HG02571 (cell line): ENCODE data around the gene ABLIM1.

Experiments
- ATAC-seq: cut with Tn5 transposase; IDR thresholded peaks from one replicate; pipeline ENCODE4 v1.9.1; 2021; ENCODE audit warnings: mild to moderate bottlenecking, moderate library complexity; ENCODE audit not compliant: unreplicated experiment

Gene ABLIM1

DNA sequence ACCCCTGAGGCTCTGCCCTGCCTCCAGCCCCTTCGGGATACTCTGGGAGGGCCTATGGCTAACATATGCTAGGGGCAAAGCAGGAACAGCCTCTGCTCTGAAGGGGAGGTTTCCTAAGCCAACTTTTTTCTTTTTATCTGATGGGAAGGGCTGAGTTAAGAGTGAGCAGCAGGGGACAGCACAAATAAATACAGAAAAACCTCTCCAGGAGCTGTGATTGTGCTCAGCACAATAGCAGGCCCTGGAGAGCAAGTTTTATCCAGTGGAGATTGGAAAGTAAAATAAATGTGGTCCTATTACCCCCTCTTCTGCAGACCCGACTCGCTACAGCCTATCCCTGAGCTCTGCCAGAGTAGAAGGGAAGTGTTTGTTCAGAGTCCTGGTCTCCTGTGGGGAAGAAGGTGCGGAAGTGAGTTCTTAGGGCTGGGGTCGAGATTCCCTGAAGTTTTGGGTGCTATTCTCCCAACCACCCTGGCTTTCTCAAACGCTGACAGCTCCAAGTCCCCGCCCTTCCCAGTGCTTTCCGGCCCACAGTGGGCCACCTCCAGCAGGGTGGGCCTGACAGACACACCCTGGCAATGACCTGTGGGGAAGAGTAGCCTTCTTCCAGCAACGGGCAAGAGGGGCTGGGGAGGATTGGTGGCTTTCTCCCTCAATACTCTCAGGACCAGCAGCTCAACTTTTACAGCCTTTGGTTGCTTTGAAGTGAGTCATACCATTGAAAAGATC, 230.8 kb downstream of the ABLIM1 start:
- ATAC-seq = no peak

DNA sequence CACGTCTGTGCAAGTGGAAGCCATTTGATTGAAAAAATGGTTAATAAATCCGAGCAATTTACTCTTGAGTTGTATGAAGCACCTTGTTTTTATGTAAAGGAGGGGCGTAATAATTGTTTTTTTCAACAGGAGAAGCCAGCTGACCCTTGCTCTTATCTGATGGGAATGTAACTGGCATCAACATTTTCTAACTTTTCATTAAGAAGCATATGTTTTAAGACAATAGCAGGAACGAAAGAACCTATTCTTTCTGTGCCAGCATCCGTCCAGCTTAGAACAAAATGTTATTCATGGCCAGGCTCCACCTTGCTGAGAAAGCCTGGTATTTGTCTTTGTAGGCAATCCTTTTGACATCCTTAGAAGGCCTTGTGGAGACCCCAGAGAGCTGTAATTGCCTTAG, 231.6 kb downstream of the ABLIM1 start:
- no peak for ATAC-seq

DNA sequence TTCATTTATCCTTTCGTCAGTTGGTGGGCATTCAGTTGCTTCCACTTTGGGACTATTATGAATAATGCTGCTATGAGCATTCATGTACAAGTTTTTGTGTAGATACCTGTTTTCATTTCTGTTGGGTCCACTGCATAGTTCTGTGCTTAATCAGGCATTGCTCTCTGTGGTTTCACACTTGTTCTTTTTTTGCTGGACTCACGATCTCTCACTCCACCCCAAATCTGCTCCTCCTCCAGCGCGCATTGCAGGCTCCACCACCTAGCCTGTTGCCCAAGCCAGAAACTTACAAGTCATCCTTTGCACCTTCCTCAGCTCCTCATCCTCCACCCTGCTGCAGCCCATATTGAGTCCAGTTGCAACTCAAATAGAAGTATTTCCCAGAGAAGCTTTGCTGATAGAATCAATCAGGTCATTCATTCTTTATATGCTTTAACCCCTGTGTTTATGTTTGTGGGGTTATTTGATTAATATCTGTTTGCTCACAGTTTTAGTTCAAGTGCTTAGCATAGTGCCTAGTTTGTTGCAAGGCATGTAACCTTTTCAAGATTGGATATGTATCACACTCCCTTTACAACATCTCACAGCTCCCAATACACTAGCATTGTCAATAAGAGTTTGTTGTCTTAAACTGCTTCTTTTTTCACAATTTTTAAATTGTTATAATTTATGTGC, 237.1 kb downstream of the ABLIM1 start:
- ATAC-seq = no peak

DNA sequence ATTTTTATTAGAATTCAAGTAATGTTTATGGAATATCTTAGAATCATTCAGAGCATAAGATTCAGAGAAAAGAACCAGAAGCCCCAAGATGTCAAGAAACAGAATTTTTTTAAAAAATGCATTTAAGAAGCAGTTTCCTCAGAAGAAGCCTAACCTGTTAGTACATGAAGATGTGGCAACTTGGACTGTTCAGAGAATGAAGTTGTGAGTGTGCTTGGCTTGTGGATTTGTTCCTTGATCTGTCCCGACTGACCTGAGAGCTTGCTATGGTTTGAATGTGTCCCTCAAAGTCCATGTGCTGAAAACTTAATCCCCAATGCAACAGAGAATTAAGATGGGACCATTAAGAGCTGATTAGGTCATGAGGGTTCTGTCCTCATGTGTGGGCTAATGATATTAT, 240.0 kb downstream of the ABLIM1 start:
- ATAC-seq = no peak

DNA sequence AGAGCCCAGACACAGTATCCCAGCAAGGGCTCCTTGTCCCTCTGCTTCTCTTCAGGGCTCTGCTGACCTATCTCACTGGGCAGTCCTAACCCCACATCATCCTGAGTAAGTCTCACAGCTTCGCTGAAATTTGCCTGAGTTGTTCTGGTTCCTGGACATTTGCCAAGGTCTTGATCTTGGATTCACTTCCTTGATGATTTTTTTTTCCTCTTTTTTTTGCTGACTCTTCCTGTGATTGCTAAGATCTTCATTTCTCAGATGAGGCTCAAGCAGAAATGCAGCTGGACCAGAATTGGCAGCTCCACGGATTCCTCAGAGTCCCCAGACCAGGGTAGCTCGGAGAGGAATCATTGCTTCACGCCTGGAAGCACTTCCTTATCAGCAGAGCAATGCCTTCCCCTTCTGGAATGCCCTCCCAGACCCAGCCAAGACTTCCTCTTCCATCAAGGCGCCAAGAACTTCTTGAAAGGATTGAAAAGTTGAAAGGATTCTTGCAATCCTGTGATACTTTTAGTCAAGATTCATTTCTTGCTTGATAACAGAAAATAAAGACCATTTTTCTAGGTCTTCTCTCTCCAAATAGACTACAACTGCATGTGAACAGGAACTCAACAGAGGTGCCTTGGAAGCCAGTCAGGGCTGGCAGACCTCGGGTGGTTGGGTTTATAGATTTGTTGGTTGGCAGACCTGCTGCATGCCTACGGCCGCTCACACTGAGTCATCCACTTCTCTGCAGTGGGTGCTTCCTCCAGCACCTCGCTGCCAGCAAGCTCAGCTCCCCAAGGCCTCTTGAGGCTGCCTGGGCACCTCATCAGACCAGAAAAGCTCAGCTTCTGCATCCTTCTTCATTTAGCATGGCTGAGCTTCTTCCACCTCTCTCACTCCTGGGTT, 244.9 kb downstream of the ABLIM1 start:
- ATAC-seq = no peak

DNA sequence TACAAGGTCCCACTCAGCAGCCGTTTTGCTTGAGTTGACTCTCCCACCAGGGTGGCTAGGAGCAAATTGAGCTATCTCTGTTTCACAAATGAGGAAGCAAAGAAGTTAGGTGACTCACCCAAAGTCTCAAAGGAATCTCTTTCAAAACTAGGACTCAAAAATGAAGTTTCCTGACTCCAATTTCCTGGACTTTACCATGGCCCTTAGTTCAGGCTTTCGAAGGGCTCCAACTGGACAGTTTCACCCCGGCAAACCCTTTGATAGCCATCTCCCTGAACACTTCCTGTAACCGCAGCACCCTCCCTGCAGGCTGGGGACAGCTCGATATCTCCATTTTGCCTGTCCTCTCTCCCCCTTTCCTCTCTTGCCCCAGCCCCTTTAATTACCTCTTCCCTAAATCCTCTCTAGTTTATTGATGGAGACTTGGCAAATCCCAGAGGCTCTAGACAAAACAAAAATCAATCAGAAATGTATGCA, 249.1 kb downstream of the ABLIM1 start:
- ATAC-seq = no peak

DNA sequence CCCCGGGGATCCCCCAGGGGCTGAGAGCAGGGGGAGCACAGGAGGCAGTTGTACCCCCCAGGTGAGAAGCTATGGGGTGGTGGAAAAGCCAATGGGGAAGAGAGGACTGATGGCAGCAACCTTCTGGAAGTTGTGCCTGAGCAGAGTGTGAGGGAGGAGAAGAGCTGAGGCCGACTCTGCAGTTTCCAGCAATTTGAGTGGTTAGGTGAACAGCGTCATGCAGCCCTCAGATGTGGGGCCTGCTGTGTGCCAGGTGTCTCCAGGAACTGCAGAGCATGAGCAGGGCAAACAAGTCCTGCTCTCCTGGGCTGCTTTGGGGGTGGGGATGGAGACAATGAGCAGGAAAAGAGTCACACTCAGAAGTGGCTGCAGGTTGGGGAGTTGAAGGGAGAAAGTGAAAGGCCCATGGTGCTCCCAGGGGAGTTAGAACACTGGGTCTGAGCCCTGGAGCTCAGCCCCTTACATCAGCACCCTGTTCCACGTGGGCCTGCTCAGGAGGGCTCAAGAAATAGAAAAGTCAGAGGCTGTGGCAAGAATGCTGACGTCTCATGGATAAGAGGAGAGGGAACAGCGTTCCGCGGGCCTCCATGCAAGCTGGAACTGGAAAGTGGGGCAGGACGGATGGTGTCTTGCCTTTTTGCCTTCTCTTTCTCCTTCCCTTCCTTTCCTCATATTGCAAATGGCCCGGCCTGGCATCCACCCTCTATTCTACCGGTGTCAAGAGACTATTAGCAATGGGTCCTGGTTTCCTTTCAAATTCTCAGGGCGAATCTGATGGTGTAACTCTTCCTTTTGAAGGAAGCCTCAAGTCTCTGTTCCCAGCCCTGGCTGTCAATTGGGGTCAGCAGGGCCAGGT, 249.7 kb downstream of the ABLIM1 start:
- ATAC-seq = no peak

DNA sequence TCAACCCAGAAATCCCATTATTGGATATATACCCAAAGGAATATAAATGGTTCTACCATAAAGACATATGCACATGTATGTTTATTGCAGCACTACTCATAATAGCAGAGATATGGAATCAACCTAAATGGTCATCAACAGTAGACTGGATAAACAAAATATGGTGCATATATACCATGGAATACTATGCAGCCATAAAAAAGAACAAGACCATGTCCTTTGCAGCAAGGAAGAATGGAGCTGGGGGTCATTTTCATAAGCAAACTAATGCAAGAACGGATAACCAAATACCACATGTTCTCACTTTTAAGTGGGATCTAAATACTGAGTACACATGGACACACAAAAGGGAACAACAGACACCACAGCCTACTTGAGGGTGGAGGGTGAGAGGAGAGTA, 251.6 kb downstream of the ABLIM1 start:
- no peak for ATAC-seq

DNA sequence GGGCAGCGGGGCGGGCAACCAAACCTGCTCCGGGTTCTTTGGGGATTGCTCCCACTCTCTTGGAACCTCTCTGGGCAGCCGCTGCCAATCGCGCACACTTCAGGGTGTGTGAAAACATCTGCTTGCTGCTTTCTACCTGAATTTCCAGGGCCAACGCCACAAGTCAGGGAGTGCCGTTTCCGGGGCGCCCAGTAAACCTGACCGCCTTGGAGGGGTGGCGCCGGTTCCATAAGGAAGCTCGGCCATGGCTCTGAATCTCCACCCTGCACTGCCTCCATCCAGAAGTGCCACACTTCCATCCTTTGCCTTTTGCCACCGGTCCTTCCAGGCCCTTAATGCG, 253.1 kb downstream of the ABLIM1 start:
- ATAC-seq = no peak

DNA sequence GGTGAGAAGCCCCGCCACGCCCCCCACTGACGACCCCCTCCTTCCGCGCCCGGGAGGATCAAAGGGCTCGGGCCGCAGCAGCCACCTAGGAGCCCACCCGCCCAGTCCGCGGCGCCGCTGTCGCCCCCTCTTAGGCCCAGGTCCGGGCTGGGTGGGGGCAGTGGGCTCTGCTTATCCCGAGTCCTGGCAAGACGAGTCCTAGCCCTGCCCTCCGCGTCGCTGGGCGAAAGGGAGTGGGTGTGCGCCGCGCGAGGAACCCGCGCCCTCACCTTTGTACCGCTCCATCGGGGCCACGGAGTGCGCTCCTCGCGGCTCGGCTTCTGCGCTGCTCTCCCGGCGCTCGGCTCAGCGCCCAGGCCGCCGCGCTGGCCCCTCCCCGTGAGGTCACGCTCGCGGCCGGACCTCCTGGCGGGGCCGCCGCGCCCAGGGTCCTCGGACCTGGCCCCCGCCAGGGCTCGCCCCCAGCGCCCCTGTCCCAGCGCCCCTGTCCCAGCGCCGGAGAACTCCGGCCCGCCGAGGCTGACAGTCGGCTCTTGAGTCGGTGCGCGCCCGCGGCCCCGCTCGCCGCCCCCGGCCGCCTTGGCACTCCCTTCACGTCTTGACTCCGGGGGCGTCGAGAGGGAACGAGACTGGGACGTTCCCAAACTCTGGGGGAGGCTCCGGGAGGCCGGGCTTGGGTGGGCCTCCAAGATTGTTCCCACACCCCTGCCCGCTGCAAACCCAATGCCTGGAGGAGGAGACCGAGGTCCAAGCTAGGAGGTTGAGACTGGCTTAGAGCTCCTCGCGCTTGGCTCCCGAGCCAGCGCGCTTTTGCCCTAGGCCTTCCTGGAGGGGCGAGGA, 253.7 kb downstream of the ABLIM1 start, which contains the start of gene AFAP1L2:
Gene AFAP1L2, minus strand, starts transcription at position 332 of the 840 bp plus-strand sequence. Its CDS starts 47 bp downstream, at position 285.
- ATAC-seq = no peak

DNA sequence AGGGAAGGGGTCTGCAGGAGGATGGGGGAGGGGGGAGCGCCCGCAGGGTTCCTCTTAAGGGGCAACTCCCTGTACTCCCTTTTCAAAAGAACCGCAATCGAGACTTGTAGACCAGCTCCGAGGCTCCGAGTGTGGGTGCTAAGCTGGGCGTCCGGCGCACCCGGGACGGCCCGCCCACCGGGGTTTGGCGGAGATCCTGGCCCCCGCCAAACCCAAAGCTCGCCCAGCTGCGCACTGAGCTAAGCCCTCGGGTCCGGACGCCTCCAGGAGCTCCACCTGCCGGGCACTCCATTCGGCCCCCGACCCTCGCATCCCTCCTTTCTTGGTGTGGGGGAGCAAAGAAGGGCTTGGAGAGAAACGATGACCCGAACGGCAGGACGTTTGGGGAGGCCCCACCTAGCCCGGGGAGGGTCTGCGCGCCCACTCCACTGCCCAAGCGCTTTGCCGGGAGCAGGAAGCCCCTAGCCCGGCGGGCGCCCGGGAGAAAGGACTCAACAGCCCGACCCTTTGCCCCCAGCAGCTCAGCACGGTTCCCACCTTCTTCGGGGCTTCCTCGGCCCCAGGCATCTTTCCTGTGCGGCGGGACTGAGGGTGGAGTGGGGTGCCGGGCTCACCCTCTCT, 254.4 kb downstream of the ABLIM1 start:
- ATAC-seq = no peak

DNA sequence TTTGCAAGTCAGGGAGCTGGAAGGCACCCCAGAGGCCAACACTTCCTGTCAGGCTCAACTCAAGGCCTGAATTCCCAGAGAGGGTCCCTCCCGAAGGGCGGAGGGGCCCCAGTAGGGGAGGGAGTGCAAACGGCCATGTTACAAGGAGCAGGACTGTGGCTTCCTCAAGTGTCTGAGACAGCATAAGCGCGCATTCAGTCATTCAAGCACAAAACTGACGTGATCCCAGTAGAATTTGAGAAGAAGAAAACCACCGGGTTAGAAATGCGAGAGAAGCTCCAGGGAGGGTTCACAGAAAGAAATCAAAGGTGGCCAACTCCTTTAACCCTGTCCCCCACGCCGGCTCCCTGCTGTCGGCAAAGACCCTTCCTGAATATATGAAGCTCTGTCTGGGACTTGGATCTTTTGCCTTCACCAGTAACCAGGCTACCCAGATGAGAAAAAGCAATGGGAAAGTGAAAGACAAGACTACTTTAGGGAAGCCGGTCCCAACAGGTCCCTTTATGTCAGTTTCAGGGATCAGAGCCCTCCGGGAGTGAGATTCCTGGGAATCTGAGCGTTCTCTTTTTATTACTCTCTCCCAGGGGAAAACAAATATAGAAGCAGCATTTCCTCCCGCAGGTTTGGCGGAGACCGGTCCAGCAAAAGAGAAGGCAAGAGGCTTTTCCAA, 255.1 kb downstream of the ABLIM1 start:
- no peak for ATAC-seq

DNA sequence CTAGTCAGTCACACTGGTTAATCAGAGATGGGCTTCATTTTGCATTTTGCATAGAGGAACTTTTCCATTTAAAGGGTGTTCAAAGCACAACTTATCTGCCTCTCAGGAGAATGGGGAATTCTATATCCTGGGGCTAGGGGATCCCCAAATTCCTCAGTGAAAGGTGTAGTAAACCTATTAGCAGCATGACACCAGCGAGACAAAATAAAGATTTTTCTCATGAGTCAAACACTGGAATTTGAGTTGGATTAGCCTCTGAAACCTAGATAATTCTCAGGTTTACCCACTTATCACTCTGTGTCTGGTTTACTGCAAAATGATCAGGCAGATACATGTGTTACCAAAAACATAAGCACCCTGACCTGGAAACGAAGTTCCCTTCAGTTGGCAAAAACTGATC, 255.8 kb downstream of the ABLIM1 start:
- no peak for ATAC-seq

DNA sequence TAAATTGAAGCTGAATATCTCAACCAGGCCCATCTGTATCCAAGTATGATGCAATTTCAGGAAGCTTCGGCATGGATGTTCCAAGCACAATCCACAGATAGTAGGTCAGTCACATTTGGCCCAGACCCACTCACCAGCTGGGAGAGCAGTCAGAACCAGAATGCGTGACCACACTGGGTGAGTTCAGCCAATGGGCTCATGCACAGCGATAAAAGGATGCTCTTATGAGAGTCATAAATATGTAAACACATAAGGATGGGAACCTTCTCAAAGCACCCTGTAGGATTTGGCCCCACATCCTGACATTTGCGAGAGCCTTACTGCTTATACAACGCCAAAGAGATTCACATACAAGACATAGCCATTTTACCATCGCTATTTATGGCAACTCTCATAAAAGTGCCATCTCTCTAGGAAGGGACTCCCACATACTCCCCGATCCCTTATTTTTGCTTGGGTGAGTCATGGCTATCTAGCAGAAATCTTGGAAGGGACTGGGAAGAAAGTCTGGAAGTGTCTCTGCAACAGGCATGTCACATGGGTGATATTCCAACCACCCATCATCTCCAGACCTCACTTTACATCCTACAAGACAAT, 256.8 kb downstream of the ABLIM1 start:
- ATAC-seq = no peak

DNA sequence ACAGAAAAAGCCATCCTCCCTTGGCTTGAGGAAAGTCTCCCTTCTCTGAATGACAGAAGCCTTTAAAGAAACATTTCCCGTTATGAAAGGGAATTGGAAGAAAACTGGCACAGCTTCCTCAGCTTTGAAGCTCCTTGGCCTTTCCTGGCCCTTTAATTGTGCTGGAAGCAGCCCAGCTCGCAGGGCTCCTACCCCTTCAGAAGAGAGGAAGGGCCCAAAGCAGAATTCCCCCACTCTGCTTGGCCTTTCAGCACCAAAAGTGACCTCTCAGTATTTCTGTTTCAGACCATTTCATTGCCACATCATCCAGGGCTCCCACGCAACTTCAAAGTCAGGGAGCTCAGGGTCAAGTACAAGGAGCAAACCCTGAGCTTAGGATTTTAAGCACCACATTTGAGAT, 258.0 kb downstream of the ABLIM1 start:
- no peak for ATAC-seq

DNA sequence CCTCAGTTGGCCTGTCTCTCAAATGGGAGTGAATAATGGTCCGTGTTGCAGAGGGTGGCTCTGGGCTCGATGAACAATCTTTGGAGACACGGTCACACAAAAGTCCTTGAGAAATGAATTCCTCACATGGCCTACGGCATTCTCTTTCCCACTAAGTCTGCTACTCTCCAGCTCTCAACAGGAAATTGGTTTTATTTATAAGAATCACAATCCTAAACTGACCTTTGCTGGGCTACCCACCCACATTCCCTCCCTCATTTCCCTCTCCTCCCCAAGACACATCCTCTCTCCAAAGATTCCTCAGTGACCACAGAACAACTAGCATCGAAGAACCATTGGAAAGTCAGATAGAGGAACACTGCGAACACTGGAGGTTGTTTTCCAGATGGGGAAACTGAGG, 258.5 kb downstream of the ABLIM1 start:
- no peak for ATAC-seq

DNA sequence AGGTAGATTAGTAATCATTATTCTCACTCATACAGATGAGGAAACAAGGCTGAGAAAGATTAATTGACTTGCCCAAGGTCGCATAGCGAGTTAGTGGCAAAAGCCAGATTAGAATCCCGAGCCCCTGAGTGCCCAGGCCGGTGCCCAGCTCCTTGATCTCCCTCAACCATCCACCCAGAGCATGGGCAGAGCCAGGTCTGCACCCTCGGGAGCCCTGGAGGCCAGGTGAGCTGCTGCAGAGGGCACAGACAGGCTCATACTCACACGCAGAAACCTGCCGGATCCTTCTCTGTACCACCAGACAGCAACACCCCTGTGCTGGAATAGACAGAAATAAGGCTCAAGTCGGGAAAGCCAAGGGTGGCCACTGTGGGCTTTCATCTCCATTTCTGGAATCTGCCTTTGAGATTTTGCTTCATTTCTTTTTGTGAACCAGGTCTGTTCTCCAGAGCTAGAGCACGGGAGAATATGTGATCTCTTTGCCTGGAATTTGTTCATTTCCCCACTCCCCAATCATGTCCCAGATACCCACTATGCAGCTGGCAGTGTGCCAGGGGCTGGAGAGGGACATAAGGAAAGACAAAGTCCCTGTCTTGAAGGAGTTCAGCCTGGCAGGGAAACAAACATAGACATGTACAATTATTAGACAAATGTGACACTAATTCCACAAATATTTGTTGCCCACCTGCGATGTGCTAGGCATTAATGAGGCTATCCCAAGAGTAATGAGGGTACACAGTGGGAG, 259.3 kb downstream of the ABLIM1 start:
- no peak for ATAC-seq
